ENCODE data around the gene FBRS. TPM values are rescaled to one million over a fixed set of nuclear protein-coding genes. Genes with fewer than 3 reads are reported as not detected.

The FBRS gene
- total and polyA plus RNA-seq, 2 of the 8 experiments (the other 6 are each of a cell fraction or from before 2014, with no cell fraction given) = 2.4 to 13.9 TPM

DNA sequence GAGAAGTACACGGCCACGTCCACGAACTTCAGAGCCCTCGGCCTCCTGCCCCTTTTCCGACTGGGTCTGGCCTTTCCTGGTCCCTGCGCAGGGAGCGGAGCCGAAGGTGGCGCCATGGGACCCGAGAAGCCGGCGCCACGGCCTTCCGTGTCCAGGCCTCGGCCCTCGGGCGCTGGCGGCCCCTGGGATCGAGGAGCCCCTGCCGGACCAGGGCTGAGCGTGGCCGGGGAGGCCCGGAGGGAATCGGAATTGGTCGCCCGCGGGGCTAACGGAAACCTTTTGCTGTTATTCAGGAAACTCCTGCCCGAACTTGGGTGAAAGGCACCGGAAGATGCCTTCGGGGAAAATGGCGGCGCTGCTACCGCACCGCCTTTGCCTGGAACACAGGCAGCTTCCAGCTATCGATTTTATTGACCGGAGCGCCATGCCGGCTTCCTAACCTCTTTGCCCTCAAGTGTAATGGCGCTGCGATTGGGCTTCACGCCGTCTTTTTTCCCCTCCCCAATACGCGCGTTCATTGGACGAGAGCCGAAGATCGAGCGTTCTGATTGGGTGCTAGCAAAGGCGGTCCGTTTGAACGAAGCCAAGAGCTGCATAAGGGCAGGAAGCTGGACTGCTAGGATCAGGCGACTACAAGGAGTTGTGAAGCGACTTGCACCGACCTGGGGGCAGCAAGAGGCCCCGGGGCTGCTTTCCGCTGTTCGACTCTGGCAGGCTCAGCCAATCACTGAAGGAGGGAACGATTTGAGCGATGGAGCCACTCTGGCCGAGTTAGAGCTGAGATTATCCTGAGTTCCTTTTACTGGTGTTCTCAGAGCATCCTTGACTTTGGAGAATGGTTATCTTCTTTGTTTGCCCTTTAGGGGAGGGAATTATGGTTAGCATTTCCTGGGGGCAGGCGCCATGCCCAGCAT is 48.0 kb upstream of the FBRS start, which contains the start of gene ZNF689 (continued):
- TF ChIP-seq GTF2F1 (IDR thresholded peaks at IDR 0.05; ENCODE audit: borderline replicate concordance, low read depth, low read length) (peak; percentile 88), CTCF (IDR thresholded peaks at IDR 0.05; ENCODE audit: control extremely low read depth in 1 of 3, insufficient read depth in 1 of 3, low read depth in 1 of 3, low read length in 3 of 3) (no peak), TCF12 (IDR thresholded peaks at IDR 0.05; ENCODE audit: low read depth, low read length) (no peak), PHF8 (conservative IDR thresholded peaks at IDR 0.05; ENCODE audit: low read depth, low read length) (peak; percentile 95), NRF1 (IDR thresholded peaks at IDR 0.05; ENCODE audit: low read depth, low read length) (peak; percentile 13; the same call in 1 of the 2 replicates), POLR2A (IDR thresholded peaks at IDR 0.05; ENCODE audit: control extremely low read depth in 1 of 2, low read depth in 2 of 2, low read length in 2 of 2) (peak; percentile 78 to 86), E2F6 (IDR thresholded peaks at IDR 0.05) (0 out of 2 replicates have a peak, but pooled peaks have one; percentile 13), GABPA (IDR thresholded peaks at IDR 0.05; ENCODE audit: borderline replicate concordance, insufficient read depth, low read length) (0 out of 2 replicates have a peak, but pooled peaks have one; percentile 3), CREB1 (IDR thresholded peaks at IDR 0.05) (peak; percentile 69; the same call in 1 of the 2 replicates), ATF2 (IDR thresholded peaks at IDR 0.05; ENCODE audit: low read length) (no peak), TAF1 (IDR thresholded peaks at IDR 0.05; ENCODE audit: low read depth, low read length) (peak; percentile 95)
